Measurements from ENCODE around the gene PSMD9.
"Not testable (repeated sequence)": the region's sequence is repeated elsewhere in the genome, so short reads cannot be mapped to it uniquely, and the experiment has no call there.

PSMD9 gene

DNA sequence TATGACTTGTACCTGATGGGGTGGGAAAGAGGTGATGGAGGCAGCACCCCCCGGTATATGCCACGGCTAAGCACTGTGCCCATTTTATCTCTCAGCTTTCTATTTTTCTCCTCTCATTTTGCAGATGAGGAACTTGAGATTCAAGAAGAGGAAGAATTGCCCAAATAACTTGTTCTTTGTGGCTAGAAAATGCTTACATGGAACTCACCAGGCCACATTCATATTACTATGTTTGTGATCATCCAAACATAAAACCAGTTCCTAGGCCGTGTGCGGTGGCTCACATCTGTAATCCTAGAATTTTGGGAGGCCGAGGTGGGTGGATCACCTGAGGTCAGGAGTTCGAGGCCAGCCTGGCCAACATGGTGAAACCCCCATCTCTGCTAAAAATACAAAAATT, 14.5 kb upstream of the PSMD9 start:
- no peak for DNase-seq

DNA sequence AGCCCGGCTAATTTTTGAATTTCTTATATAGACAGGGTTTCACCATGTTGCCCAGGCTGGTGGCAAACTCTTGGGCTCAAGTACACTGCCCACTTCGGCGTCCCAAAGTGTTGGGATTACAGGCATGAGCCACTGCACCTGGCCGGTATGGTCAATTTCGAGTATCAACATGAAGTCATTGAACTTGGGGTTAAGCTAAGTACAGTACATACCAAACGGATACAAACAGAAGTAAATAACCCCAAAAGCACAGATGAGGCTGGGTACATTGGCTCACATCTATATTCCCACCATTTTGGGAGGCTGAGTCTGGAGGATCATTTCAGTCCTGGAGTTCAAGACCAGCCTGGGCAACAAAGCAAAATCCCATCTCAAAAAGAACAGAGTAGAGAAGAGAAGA, 13.0 kb upstream of the PSMD9 start:
- no peak for DNase-seq

DNA sequence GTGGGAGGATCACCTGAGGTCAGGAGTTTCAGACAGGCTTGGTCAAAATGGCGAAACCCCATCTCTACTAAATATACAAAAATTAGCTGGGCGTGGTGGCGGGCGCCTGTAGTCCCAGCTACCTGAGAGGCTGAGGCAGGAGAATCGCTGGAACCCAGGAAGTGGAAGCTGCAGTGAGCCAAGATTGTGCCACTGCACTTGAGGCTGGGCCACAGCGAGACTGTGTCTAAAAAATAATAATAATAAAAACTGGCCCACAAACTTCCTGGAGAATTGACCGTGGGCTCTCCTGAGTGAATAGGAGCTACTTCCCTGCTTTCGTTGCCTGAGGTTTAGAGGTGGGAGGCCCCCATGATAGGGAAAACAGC, 12.5 kb upstream of the PSMD9 start:
- not testable (repeated sequence) for DNase-seq

DNA sequence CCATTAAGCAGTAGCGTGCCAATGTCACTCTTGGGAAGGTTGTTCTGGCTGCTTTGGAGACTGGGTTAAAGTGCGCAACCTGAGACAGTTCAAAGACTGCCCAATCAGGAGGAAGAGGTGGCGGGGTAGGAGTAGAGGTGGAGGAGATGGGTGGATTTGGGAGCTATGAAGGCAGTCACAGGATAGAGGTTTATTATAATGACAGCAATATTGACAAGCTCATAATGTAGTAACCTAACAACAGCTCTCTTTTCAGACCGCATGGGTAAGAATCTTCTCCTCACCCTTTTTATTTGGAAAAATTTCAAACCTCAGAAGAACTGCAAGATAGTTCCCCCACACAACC, 5.3 kb upstream of the PSMD9 start:
- DNase-seq, result no peak

DNA sequence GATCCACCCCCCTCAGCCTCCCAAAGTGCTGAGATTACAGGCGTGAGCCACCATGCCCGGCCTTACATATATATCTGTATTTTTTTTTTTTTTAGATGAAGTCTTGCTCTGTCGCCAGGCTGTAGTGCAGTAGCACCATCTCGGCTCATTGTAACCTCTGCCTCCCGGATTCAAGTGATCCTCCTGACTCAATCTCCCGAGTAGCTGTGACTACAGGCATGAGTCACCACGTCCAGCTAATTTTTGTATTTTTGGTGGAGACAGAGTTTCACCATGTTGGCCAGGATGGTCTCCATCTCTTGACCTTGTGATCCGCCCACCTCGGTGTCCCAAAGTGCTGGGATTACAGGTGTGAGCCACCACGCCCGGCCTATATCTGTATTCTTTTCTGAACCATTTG, 3.5 kb upstream of the PSMD9 start:
- not testable (repeated sequence) for DNase-seq

DNA sequence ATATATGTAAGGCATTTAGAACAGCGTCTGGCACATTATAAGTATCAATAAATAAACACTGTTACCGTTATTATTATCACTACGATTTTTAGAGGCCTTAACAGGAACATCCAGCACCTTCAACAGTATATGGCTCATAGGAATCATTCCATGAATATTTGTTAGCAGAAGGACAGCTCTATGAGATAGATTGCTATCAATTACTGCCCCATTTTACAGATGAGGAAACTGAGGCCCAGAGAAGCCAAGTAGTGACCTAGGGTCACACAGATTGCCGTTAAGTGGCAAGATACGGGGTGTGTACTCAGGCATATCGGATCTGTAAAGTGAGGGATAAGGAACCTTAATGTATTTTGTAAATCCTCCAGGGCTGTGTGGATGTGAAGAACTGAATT, 510 bp upstream of the PSMD9 start:
- no peak for DNase-seq

DNA sequence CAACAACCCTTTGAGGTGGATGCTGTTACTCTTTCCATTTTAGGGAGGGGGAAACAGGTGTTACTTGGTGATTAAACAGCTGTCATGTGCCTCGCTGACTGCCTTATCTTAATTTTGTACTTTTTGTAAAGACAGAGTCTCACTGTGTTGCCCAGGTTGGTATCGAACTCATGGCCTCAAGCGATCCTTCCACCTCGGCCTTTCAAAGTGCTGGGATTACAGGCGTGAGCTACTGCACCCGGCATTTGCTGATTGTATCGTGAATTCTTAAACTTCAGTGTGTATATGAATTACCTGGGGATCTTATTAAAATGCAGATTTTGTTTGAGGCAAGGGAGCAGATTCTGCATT, 659 bp downstream of the PSMD9 start:
- DNase-seq, result no peak

DNA sequence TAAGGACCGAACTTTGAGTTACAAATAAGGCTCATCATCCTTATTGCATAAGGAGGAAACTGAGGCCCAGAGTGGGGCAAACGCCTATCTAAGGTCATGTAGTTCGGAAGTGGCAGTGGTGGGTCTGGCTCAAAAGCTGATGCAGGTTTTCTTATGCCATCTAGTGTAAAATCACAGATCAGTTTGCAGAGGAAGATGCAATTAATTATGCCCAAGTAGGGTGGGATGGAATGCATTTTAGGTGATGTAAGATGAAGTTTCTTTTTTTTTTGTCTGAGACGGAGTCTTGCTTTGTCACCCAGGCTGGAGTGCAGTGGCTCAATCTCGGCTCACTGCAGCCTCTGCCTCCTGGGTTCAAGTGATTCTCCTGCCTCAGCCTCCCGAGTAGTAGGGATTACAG, 1.1 kb downstream of the PSMD9 start:
- DNase-seq, result not testable (repeated sequence)

DNA sequence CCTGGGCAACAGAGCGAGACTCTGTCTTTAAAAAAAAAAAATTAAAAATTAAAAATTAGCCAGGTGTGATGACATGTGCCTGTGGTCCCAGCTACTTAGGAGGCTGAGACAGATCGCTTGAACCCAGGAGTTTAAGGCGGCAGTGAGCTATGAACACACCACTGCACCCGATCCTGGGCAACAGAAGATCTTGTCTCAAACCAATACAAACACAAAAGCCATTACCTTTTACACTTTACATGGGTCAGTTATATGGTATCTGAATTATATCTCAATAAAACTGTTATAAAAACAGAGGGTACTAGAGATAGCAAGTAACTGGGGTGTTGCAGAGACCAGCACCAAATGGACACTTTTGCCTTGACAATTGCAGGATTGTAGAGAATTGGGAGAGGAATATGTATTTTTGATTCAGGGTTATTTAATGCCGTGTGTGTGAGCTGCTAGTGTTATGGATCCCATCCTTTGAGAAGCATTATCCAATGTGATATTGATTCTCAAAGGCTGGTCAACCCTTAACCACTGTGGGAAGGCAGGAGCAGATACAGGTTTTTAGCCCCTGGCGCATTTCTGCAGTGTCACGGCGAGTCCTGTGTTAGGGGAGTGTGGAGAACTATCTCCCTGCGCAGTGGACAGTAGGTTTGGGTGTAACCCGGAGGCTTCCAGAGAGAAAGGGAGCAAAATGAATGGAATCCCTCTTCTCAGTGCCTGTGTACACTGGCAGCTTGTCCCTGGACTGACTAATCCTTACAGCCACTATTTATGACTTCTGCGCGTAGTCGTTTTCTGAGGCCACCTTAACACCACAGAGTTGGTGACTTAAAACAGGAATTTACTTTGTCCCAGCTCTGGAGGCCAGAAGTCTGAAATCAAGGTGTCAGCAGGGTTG, 4.3 kb downstream of the PSMD9 start:
- no peak for DNase-seq

DNA sequence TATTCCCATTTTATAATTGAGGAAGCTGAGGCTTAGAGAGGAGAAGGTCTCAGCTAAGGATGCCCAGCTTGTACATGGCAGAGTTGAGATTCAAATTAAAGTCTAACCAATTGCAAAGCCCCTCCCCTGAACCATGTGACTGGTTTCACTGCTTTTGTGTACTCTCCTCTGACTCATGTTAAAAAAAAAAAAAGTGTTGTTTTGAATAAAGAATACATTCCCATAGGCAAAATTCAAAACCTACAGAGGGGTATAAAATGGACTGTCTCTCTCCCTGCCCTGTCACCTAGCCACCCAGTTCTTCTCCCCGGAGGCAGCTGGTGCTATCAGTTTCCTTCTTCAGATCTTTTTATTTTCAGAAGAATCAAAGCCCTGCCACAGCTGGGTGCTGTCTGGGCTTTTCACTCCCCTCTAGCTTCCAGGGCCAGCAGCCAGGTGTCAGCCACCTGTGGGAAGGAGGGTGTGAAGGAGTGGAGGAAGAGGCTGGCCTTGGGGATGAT, 5.4 kb downstream of the PSMD9 start:
- DNase-seq, result no peak

DNA sequence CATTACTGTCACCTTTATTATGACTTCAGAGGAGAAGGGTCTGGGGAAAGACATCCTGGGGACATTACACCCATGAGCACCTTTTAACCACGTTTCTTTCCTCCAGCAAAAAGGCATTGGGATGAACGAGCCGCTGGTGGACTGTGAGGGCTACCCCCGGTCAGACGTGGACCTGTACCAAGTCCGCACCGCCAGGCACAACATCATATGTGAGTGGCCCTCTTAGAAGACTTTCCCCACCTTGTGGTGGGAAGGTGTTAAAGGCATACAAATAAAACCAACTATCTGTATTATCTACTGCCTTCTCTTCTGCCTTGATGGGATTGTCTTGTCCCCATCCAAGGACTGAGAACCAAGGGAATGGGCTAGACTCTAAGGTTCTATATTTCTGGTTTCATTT, 6.0 kb downstream of the PSMD9 start:
- DNase-seq, result no peak

DNA sequence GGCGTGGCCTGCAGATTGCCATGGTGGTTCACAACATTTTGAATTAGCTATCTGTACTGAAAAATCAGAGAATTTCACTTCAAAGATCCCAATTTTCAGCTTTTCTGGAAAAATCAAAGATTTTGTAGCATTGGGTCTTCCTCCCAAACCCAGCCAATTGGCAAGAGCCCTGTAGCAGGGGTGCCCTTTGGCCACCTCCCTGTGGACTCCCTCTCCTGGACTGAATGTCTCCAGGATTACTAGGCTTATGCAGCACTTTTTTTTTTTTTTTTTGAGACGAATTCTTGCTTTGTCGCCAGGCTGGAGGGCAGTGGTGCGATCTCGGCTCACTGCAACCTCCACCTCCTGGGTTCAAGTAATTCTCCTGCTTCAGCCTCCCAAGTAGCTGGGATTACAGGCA, 9.7 kb downstream of the PSMD9 start:
- DNase-seq, result no peak

DNA sequence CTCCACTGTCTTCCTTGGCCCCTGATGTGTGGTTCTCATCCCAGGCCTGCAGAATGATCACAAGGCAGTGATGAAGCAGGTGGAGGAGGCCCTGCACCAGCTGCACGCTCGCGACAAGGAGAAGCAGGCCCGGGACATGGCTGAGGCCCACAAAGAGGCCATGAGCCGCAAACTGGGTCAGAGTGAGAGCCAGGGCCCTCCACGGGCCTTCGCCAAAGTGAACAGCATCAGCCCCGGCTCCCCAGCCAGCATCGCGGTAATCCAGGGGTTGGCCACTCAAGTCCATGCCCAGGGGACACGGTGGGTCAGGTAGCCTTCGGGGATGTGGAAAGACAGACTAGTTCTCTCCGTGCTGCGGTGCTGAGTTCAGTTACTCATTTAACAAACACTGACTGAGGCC, 11.0 kb downstream of the PSMD9 start:
- DNase-seq, result no peak

DNA sequence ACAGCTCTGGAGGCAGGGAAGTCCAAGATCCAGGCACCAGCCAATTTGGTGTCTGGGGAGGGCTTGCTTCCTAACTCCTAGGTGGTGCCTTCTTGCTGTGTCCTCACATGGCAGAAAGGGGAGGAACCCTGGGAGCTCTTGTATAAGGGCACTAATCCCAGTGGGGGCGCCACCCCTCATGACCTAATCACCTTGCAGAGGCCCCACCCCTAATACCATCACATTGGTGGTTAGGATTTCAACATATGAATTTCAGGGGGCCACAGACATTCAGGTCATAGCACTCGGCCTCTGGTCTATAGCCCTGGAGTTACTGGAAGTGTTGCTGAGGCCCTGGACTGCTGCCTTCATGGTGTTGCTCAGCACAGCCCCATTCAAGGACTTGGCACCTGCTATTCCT, 14.6 kb downstream of the PSMD9 start:
- DNase-seq, result no peak

DNA sequence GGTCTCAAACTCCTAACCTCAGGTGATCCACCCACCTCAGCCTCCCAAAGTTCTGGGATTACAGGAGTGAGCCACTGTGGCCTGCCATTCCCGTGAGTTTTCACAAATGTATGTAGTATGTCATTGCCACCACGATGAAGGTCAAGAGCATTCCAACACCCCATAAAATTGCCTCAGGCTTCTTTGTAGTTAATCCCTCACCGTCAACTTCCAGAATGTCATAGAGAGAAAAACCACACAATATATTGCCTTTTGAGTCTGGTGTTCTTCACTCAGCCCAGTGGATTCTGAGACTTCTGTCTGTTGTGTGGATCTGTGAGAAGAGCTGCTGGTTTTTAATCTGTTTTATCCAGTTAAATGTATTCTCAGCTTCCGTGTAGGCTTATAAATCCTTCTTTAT, 17.2 kb downstream of the PSMD9 start:
- no peak for DNase-seq

DNA sequence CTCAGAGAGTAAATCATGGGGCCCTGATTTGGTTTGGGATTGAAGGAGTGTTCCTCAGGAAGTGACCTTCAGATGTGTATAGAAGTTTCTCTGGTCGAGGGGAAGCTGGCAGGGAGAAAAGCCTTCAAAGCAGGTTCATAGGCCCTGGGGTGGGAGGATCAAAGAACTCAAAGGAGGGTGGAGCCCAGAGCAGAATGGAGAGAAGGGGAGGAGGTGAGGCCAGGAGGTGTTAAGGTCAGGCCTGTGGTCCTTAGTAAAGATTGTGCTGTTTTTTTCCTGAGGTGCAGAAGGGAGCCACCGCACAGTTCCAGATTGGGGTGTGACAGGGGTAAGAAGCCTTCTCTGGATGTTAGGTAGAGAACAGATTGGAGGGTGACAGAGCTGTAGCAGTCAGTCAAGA, 20.1 kb downstream of the PSMD9 start:
- DNase-seq, result no peak

DNA sequence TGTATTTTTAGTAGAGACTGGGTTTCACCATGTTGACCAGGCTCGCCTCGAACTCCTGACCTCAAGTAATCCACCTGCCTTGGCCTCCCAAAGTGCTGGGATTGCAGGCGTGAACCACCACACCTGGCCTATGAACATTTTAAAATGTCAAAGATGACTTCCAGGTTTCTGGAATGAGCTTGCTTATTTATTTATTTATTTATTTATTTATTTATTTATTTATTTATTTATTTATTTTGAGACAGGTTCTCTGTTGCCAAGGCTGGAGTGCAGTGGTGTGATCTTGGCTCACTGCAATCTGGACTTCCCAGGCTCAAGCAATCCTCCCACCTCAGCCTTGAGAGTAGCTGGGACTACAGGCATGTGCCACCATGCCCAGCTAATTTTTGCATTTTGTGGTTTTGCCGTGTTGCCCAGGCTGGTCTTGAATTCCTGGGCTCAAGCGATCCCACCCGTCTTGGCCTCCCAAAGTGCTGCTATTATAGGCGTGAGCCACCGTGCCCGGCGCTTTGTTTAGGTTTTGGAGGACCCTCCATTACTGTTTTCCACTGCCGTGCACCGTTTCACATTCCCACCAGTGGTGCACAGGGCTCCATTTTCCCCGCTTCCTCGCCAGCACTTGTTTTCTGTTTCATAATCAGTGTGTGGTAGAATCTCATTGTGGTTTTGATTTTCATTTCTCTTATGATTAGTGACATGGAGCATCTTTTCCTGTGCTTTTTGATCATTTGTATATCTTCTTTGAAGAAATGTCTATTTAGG, 23.4 kb downstream of the PSMD9 start:
- no peak for DNase-seq

DNA sequence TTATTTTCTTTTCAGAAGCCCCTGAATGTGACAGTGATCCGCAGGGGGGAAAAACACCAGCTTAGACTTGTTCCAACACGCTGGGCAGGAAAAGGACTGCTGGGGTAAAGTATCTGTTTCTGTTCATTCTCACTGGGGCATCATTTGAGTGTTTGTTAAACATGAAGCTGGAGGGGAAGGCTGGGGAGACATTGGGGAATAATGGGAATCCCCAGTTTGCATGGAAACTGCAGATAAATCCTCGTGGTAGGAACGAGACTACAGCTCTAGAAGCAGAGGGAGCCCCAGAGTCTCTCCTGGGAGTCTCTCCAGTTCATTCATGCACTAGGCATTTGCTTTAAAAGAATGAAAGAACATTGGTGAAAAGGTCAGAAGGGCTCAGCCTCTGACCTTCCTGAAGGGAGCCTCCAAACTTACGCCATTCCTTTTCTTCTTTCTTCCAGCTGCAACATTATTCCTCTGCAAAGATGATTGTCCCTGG, 27.3 kb downstream of the PSMD9 start:
- no peak for DNase-seq

DNA sequence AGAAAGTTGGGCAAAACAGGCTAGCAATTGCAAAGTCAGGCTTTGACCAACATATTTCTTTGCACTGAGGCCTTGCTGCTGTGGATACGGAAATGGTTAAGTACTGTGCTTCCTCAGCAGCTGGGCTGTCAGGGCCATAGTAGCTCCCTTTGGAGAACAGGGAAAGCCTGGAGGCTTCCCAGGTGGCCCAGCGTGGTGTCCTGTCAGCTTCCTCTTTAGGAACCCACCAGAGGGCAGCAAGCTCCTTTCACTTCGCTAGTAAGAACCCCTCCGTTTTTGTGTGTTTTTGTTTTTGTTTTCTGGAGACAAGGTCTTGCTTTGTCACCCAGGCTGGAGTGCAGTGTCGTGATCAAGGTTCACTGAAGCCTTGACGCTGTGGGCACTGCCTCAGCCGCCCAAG, 28.1 kb downstream of the PSMD9 start:
- DNase-seq, result no peak

DNA sequence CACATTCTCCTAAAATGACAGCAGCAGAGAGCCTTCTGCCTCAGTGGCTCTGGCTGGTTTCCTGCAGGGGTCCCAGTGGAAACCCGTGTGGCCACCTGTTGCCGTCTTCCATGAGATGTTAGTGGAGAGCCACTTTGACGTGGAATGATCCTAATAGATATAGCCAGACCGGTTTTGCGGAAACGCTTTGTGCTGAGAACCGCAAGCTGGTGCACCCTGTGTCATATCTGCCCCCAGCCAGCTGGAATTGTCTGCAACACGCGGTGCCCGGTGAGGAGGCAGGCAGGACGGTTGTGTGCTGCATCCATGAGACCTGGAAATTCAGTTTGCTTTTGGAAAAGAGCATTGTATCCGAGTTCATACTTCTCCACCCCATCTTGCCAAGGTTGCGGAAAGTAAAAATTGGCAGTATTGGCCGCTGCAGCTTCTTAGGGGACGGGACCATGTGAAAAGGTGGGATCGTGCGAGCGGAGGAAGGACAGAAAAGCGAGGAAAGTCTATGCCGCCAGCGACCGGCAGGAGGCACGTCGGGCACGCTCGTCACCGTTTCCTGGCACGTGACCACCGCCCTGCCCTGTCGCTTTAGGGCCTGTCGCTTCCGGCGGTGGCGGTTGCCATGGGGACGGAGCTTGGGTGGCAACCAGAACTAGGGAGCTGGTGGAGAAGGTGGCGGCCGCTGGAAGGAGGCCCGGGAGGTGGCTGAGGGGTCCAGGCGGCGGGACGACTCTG, 29.5 kb downstream of the PSMD9 start, which contains the start of gene CFAP251:
TSS of gene CFAP251 (plus strand) at position 643 of the 729 bp plus-strand sequence. CDS start 2,714 bp downstream, outside the sequence.
- DNase-seq, result peak; percentile 94

DNA sequence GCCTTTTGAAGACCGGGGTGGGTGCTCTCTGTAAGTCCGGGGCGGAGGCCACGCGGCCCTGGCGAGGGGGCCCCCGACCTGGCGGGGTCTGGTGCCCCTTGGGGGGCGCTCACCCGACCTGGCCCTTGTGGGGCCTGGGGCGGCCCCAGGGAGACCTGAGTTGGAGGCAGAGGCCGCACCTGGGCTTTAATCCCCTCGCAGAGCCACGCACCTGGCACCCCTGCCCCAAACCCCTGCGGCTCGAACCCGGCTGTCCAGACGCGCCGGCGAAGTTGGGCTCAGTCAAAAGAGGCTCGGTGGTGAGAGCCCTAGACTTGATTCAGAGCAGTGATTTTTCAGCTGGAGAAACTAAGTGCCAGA, 30.1 kb downstream of the PSMD9 start:
- DNase-seq, result no peak

DNA sequence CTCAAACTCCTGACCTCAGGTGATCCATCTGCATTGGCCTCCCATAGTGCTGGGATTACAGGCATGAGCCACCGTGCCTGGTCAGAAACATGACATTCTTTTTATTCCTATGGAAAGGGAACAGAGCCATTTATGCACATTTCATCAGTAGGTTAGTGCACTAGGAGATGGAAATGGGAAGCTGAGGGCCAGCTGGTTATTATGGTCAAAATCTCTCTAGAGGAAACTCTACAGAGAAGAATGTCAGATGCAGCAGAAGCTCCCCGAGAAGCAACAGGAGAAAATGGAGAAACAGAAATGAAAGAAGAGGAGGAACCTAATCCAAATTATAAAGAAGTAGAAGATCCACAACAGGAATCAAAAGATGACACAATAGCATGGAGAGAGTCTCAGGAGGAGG, 32.5 kb downstream of the PSMD9 start:
- DNase-seq, result no peak

DNA sequence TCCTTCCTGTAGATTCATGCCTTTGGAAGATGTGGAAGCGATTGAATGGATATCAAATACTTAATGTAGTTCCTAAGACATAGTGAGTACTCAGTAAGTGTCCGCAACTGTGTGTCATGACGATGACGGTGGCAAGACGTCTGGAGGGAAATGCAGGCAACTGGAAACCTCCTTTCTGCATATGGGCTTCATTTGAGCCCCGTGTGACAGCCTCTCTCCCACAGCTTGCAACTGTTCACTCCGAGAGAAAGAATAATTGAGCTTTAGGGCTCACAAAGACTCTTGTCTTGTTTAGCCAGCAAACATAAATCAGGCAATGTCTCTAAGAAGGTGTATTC, 36.7 kb downstream of the PSMD9 start:
- no peak for DNase-seq
